Loucy (cell line): ENCODE results near the gene ZNF823.
A peak's percentile ranks its signal among the peaks of the same experiment; 100 is the strongest.

Source experiments
- H2AFZ ChIP-seq: fragments of 200-600 bp; sonication (generic); 2 replicates; pipeline ENCODE4 v1.6.0; 2016; ENCODE audit warnings: antibody characterized with exemption, mild to moderate bottlenecking, low read length, moderate library complexity
- H3F3A ChIP-seq: fragments of 200-600 bp; 2 replicates; pipeline ENCODE4 v1.6.0; 2016; ENCODE audit warnings: antibody characterized with exemption, low read depth, mild to moderate bottlenecking
- H3K27me3 ChIP-seq: fragments of 200-600 bp; sonication (generic); 2 replicates; pipeline ENCODE4 v1.6.1; 2014; ENCODE audit warnings: low read length, mild to moderate bottlenecking; ENCODE audit not compliant: insufficient read depth, poor library complexity, severe bottlenecking
- H3K36me3 ChIP-seq: fragments of 200-600 bp; sonication (generic); 2 replicates; pipeline ENCODE4 v1.6.1; 2016; ENCODE audit warnings: low read length; ENCODE audit not compliant: insufficient read depth
- H3K4me1 ChIP-seq: fragments of 200-600 bp; sonication (generic); 2 replicates; pipeline ENCODE4 v1.5.1; 2014; ENCODE audit warnings: low read length, mild to moderate bottlenecking; ENCODE audit not compliant: insufficient read depth, poor library complexity, severe bottlenecking
- H3K4me2 ChIP-seq: fragments of 200-600 bp; sonication (generic); 2 replicates; pipeline ENCODE4 v1.6.0; 2014; ENCODE audit warnings: antibody characterized with exemption, low read length, low read depth, mild to moderate bottlenecking; ENCODE audit not compliant: poor library complexity, severe bottlenecking
- H3K4me3 ChIP-seq: fragments of 200-600 bp; sonication (generic); 2 replicates; pipeline ENCODE4 v1.5.1; 2014; ENCODE audit warnings: low read length, mild to moderate bottlenecking, mixed read lengths; ENCODE audit not compliant: poor library complexity, severe bottlenecking
- H3K79me2 ChIP-seq: fragments of 200-600 bp; sonication (generic); 2 replicates; pipeline ENCODE4 v1.6.1; 2014; ENCODE audit warnings: low read length; ENCODE audit not compliant: insufficient read depth
- H3K9ac ChIP-seq: fragments of 200-600 bp; sonication (generic); 2 replicates; pipeline ENCODE4 v1.6.0; 2014; ENCODE audit warnings: mild to moderate bottlenecking, low read depth, low read length, moderate library complexity; ENCODE audit not compliant: poor library complexity, severe bottlenecking
- H3K9me2 ChIP-seq: fragments of 200-600 bp; sonication (generic); replicated peaks from 2 replicates; pipeline ENCODE4 v1.6.1; 2016; ENCODE audit warnings: low read depth, low read length, mixed read lengths
- H3K9me3 ChIP-seq: fragments of 200-600 bp; sonication (generic); 2 replicates; pipeline ENCODE4 v1.6.1; 2014; ENCODE audit warnings: mild to moderate bottlenecking, antibody characterized with exemption, low read length, low read depth; ENCODE audit not compliant: insufficient read depth
- H4K20me1 ChIP-seq: fragments of 200-600 bp; sonication (generic); 2 replicates; pipeline ENCODE4 v1.6.0; 2014; ENCODE audit warnings: antibody characterized with exemption, low read length, mild to moderate bottlenecking; ENCODE audit not compliant: insufficient read depth, poor library complexity, severe bottlenecking
- CTCF ChIP-seq: fragments of 200-600 bp; sonication (generic); conservative IDR thresholded peaks from 2 replicates; pipeline ENCODE4 v1.5.1; 2014; ENCODE audit warnings: mild to moderate bottlenecking, antibody characterized with exemption, low read length
- EZH2phosphoT487 ChIP-seq: fragments of 200-600 bp; IDR thresholded peaks from 2 replicates; pipeline ENCODE4 v1.6.1; 2018; ENCODE audit warnings: antibody characterized with exemption, mild to moderate bottlenecking, moderate library complexity, borderline replicate concordance

ZNF823 gene

GRCh38 chr19:11738746-11739620 lies at the start of gene ZNF823:
Gene ZNF823, minus strand, starts transcription at chr19:11738946. Its CDS starts 127 bp downstream, at chr19:11738819.
- Histone ChIP-seq H3K4me1 (peaks cover 27% of the 10 kb centered on the region), H3K79me2 (peaks cover 31% of the 10 kb centered on the region), H3K36me3 (no peaks in the 10 kb centered on the region), H4K20me1 (peaks cover 11% of the 10 kb centered on the region), H3F3A (no peaks in the 10 kb centered on the region; the same call in 1 of the 2 replicates), H3K9me2 (no peaks in the 10 kb centered on the region), H3K4me3 (peak within 1 kb of the TSS; percentile 94), H3K9me3 (no peaks in the 10 kb centered on the region), H2AFZ (peak within 1 kb of the TSS; percentile 80), H3K9ac (peak within 1 kb of the TSS; percentile 77), H3K27me3 (no peaks in the 10 kb centered on the region), H3K4me2 (peak within 1 kb of the TSS; percentile 99)
- TF ChIP-seq CTCF = no peak
- no peak for TF ChIP-seq EZH2phosphoT487

- Histone ChIP-seq H3K9ac (no peak overlapping the region), H3K27me3 (no peaks in the 10 kb centered on the region), H3K4me2 (no peak overlapping the region), H3F3A (no peaks in the 10 kb centered on the region), H3K36me3 (no peaks in the 10 kb centered on the region), H3K79me2 (no peaks in the 10 kb centered on the region), H3K4me1 (no peaks in the 10 kb centered on the region), H3K4me3 (no peak overlapping the region), H4K20me1 (no peaks in the 10 kb centered on the region), H3K9me2 (no peaks in the 10 kb centered on the region), H2AFZ (no peak overlapping the region), H3K9me3 (peaks cover 14% of the 10 kb centered on the region; the same call in 1 of the 2 replicates)
- TF ChIP-seq EZH2phosphoT487 (no peak), CTCF (no peak)
These were observed 48.8 kb upstream of the ZNF823 start for GRCh38 chr19:11787536-11787935.

GRCh38 chr19:11784356-11784755 lies 45.6 kb upstream of the ZNF823 start:
- no peak overlapping the region for H3K4me2 ChIP-seq
- H3K9me2 ChIP-seq = no peaks in the 10 kb centered on the region
- H3K9ac ChIP-seq = no peak overlapping the region
- no peak overlapping the region for H3K4me3 ChIP-seq
- H3K27me3 ChIP-seq = peaks cover 8% of the 10 kb centered on the region
- no peaks in the 10 kb centered on the region for H3F3A ChIP-seq
- no peak overlapping the region for H2AFZ ChIP-seq
- no peaks in the 10 kb centered on the region for H3K4me1 ChIP-seq
- peaks cover 27% of the 10 kb centered on the region for H3K36me3 ChIP-seq
- no peak for TF ChIP-seq CTCF
- no peak for TF ChIP-seq EZH2phosphoT487
- no peaks in the 10 kb centered on the region for H3K79me2 ChIP-seq
- peaks cover 44% of the 10 kb centered on the region for H3K9me3 ChIP-seq
- H4K20me1 ChIP-seq = no peaks in the 10 kb centered on the region
